HepG2 (cell line): ENCODE measurements around the gene PRPSAP1. TPM values are rescaled to one million over a fixed set of nuclear protein-coding genes. Genes with fewer than 3 reads are reported as not detected.

ENCODE experiments used
- ASH2L ChIP-seq: fragments of 300-600, 200-600 bp; sonication (generic); IDR thresholded peaks from 2 replicates; pipeline ENCODE4 v1.7.0; 2017; ENCODE audit warnings: low read depth, mild to moderate bottlenecking, moderate library complexity, mixed read lengths, low read length; ENCODE audit not compliant: insufficient read length
- ATF6 ChIP-seq: sonication (generic); formaldehyde crosslinking; conservative IDR thresholded peaks from 2 replicates; pipeline ENCODE4 v1.4.0; 2020; ENCODE audit warnings: missing genetic modification reagents
- BRCA1 ChIP-seq: sonication (generic); formaldehyde crosslinking; IDR thresholded peaks from 2 replicates; pipeline ENCODE4 v1.4.0; 2020; ENCODE audit warnings: missing genetic modification reagents
- CREBL2 ChIP-seq: sonication (generic); formaldehyde crosslinking; IDR thresholded peaks from 2 replicates; pipeline ENCODE4 v1.8.1; 2023; ENCODE audit warnings: missing genetic modification reagents, mild to moderate bottlenecking, borderline replicate concordance
- EP300 ChIP-seq, 3 experiments: sonication (generic) in 1 of 3; formaldehyde crosslinking in 1 of 3; IDR thresholded peaks; 2 replicates each; pipeline versions ENCODE4 v1.5.1 to v1.6.1; 2011 to 2020; ENCODE audit warnings: low read depth in 2 of 3, low read length in 2 of 3, borderline replicate concordance in 1 of 3, improper control_type of control experiment in 1 of 3, mild to moderate bottlenecking in 1 of 3, missing genetic modification reagents in 1 of 3, moderate library complexity in 1 of 3
- GATAD1 ChIP-seq: IDR thresholded peaks from 2 replicates; pipeline ENCODE4 v1.6.1; 2016; ENCODE audit warnings: missing genetic modification reagents, missing compliant biosample characterization
- HIC2 ChIP-seq: sonication (generic); formaldehyde crosslinking; IDR thresholded peaks from 2 replicates; pipeline ENCODE4 v1.9.0; 2022; ENCODE audit warnings: low read depth, missing genetic modification reagents
- HNRNPL ChIP-seq: fragments of 200-400 bp; formaldehyde crosslinking; IDR thresholded peaks from 2 replicates; pipeline ENCODE4 v1.6.1; 2017; ENCODE audit warnings: mild to moderate bottlenecking, low read depth, low read length
- MEIS2 ChIP-seq: sonication (generic); formaldehyde crosslinking; IDR thresholded peaks from 2 replicates; pipeline ENCODE4 v1.9.0; 2021; ENCODE audit warnings: mild to moderate bottlenecking, missing genetic modification reagents
- MLLT10 ChIP-seq: sonication (generic); formaldehyde crosslinking; IDR thresholded peaks from 2 replicates; pipeline ENCODE4 v1.4.0; 2020; ENCODE audit warnings: missing genetic modification reagents
- NFATC3 ChIP-seq: sonication (generic); formaldehyde crosslinking; IDR thresholded peaks from 2 replicates; pipeline ENCODE4 v1.5.1; 2020; ENCODE audit warnings: mild to moderate bottlenecking, missing genetic modification reagents
- NR0B2 ChIP-seq: sonication (generic); formaldehyde crosslinking; IDR thresholded peaks from 2 replicates; pipeline ENCODE4 v1.4.0; 2020; ENCODE audit warnings: mild to moderate bottlenecking, missing genetic modification reagents
- PHF20 ChIP-seq: sonication (generic); formaldehyde crosslinking; IDR thresholded peaks from 2 replicates; pipeline ENCODE4 v1.5.0; 2020; ENCODE audit warnings: mild to moderate bottlenecking, missing genetic modification reagents
- RARA ChIP-seq: IDR thresholded peaks from 2 replicates; pipeline ENCODE4 v1.6.1; 2016; ENCODE audit warnings: missing genetic modification reagents, missing compliant biosample characterization
- SOX6 ChIP-seq, 2 experiments: fragments of 450-650 bp in 1 of 2; sonication (generic) in 1 of 2; formaldehyde crosslinking in 1 of 2; IDR thresholded peaks; 2 replicates each; pipeline versions ENCODE4 v1.4.0 to v1.6.1; 2017 to 2020; ENCODE audit warnings: antibody characterized with exemption in 1 of 2, mild to moderate bottlenecking in 1 of 2, missing genetic modification reagents in 1 of 2
- ZBTB8A ChIP-seq: sonication (generic); formaldehyde crosslinking; IDR thresholded peaks from 2 replicates; pipeline ENCODE4 v1.4.0; 2020; ENCODE audit warnings: mild to moderate bottlenecking, low read depth, missing genetic modification reagents, borderline replicate concordance
- ZC3H4 ChIP-seq: sonication (generic); formaldehyde crosslinking; IDR thresholded peaks from 2 replicates; pipeline ENCODE4 v1.4.0; 2020; ENCODE audit warnings: missing genetic modification reagents, borderline replicate concordance
- ZFP36 ChIP-seq: fragments of 150-350 bp; IDR thresholded peaks from 2 replicates; pipeline ENCODE4 v1.6.1; 2018; ENCODE audit warnings: borderline replicate concordance, low read length, low read depth; ENCODE audit not compliant: partially characterized antibody
- ZNF468 ChIP-seq: sonication (generic); formaldehyde crosslinking; IDR thresholded peaks from 2 replicates; pipeline ENCODE4 v1.8.0; 2022; ENCODE audit warnings: mild to moderate bottlenecking, moderate library complexity, missing genetic modification reagents
- ZNF770 ChIP-seq: sonication (generic); formaldehyde crosslinking; IDR thresholded peaks from 2 replicates; pipeline ENCODE4 v1.5.0; 2020; ENCODE audit warnings: mild to moderate bottlenecking, missing genetic modification reagents
- ZNF878 ChIP-seq: sonication (generic); formaldehyde crosslinking; IDR thresholded peaks from 2 replicates; pipeline ENCODE4 v1.8.1; 2023; ENCODE audit warnings: mild to moderate bottlenecking, missing genetic modification reagents, moderate library complexity
- polyA plus RNA-seq, 8 experiments: library from polyadenylated mRNA; depleted of rRNA in 3 of 8; stranded (reverse) in 7 of 8; unstranded in 1 of 8; fragments of >200 nt; fragmentation: Illumina TruSeq in 4 of 8; extraction: Trizol in 4 of 8; gene quantifications; 2 replicates each; pipeline versions ENCODE4 v1.2.1 to v1.2.3, GENCODE V29; 2011 to 2016; ENCODE audit warnings: low read depth in 4 of 8, missing spikeins in 1 of 8, mixed read lengths in 1 of 8; ENCODE audit not compliant: insufficient read depth in 1 of 8
- total RNA-seq, 5 experiments: library from RNA; depleted of rRNA; stranded (reverse); fragments of >200 nt; fragmentation: Illumina TruSeq; extraction: Trizol; gene quantifications; 2 replicates each; pipeline ENCODE4 v1.2.3, GENCODE V29; 2016; ENCODE audit warnings: low read depth in 1 of 5

The PRPSAP1 gene
- total and polyA plus RNA-seq, 2 of the 13 experiments (the other 11 are each of a cell fraction or from before 2014, with no cell fraction given): 91.1 to 314 TPM

- TF ChIP-seq ATF6 (CRISPR knock-in tag) (no peak), ZNF468 (CRISPR knock-in tag) (no peak), ZNF878 (CRISPR knock-in tag) (peak; percentile 97), MEIS2 (CRISPR knock-in tag) (peak; percentile 69; the same call in 1 of the 2 replicates), ZNF770 (CRISPR knock-in tag) (no peak), ZC3H4 (CRISPR knock-in tag) (no peak), ZFP36 (no peak), ZBTB8A (CRISPR knock-in tag) (no peak), NFATC3 (CRISPR knock-in tag) (no peak), NR0B2 (peak; percentile 76; the same call in 1 of the 2 replicates), HNRNPL (no peak), GATAD1 (CRISPR knock-in tag) (peak; percentile 80), BRCA1 (no peak), EP300 (IDR thresholded peaks at IDR 0.05; ENCODE audit: low read depth in 2 of 2, low read length in 2 of 2) (0 out of 4 replicates have a peak, but pooled peaks have one; percentile 15 to 21), EP300 (CRISPR knock-in tag; IDR thresholded peaks at IDR 0.05; ENCODE audit: borderline replicate concordance) (no peak), MLLT10 (no peak), PHF20 (CRISPR knock-in tag) (peak; percentile 7; the same call in 1 of the 2 replicates), RARA (CRISPR knock-in tag) (peak; percentile 42; the same call in 1 of the 2 replicates), SOX6 (IDR thresholded peaks at IDR 0.05) (no peak), SOX6 (CRISPR knock-in tag; IDR thresholded peaks at IDR 0.05) (peak; percentile 64), HIC2 (CRISPR knock-in tag) (no peak), CREBL2 (CRISPR knock-in tag) (no peak), ASH2L (peak; percentile 65)
Measured at GRCh38 chr17:76264755-76265623, 88.7 kb downstream of the PRPSAP1 start, which contains the start of gene UBALD2 (continued).
